B cell (primary cell): Measurements from ENCODE around the gene TDRD5.

ENCODE experiments used
- CTCF ChIP-seq: fragments of 200-600 bp; IDR thresholded peaks from one replicate; pipeline ENCODE4 v1.8.0; 2022; ENCODE audit warnings: antibody characterized with exemption, mild to moderate bottlenecking
- EZH2 ChIP-seq: IDR thresholded peaks from 2 replicates; pipeline ENCODE4 v1.6.1; 2012; ENCODE audit warnings: borderline replicate concordance, low read depth, mild to moderate bottlenecking, moderate library complexity, low read length; ENCODE audit not compliant: insufficient read depth, poor library complexity, severe bottlenecking

DNA sequence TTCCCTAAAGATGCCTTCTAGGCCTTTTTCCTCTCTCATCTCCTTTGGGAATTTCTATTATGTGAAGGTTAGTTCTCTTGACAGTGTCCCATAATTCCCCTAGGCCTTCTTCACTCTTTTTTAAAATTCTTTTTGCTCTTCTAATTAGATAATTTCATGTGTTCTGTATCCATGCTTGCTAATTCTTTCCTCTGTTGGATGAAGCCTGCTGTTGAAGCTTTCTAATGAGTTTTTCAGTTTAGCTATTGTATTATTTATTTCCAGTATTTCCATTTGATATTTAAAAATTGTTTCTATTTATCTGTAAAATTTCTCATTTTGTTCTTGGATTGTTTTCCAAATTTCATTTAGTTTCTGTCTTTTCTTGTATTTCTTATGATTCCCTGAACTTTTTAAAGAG is 123.0 kb downstream of the TDRD5 start:
- TF ChIP-seq CTCF (no peak), EZH2 (no peak)
